CD14-positive monocyte (primary cell): Measurements from ENCODE around the gene PHC3. TPM values are rescaled to one million over a fixed set of nuclear protein-coding genes. Genes with fewer than 3 reads are reported as not detected.

Source experiments
- DNase-seq, 3 donors: peaks; one replicate each; pipeline ENCODE4 v3.0.0-alpha.2; 2011 to 2022
- H2AFZ ChIP-seq: 2 replicates; pipeline ENCODE4 v1.6.0; 2012; ENCODE audit warnings: mild to moderate bottlenecking, low read depth, low read length, inconsistent platforms; ENCODE audit not compliant: insufficient read depth, poor library complexity, severe bottlenecking
- H3K27ac ChIP-seq, 2 donors: 1 replicate in 1 of 2; 2 replicates in 1 of 2; pipeline ENCODE4 v1.5.1; 2012 to 2013; ENCODE audit warnings: low read length in 2 of 2, control low read depth in 1 of 2, inconsistent platforms in 1 of 2, low read depth in 1 of 2, mild to moderate bottlenecking in 1 of 2
- H3K27me3 ChIP-seq, 2 donors: one replicate each; pipeline versions ENCODE4 v1.6.0 to v1.6.1; 2011 to 2013; ENCODE audit warnings: low read length in 2 of 2; ENCODE audit not compliant: control insufficient read depth in 2 of 2, insufficient read depth in 2 of 2
- H3K36me3 ChIP-seq, 2 donors: replicated peaks in 1 of 2; 1 replicate in 1 of 2; 2 replicates in 1 of 2; pipeline versions ENCODE4 v1.5.1 to v1.6.1; 2012 to 2013; ENCODE audit warnings: low read length in 2 of 2, control low read depth in 1 of 2, inconsistent platforms in 1 of 2, mild to moderate bottlenecking in 1 of 2; ENCODE audit not compliant: insufficient read depth in 2 of 2, control insufficient read depth in 1 of 2
- H3K4me1 ChIP-seq, 2 donors: 1 replicate in 1 of 2; 2 replicates in 1 of 2; pipeline versions ENCODE4 v1.5.1 to v1.6.1; 2012 to 2013; ENCODE audit warnings: low read length in 2 of 2, control low read depth in 1 of 2, inconsistent platforms in 1 of 2, mild to moderate bottlenecking in 1 of 2, moderate library complexity in 1 of 2; ENCODE audit not compliant: insufficient read depth in 2 of 2, control insufficient read depth in 1 of 2
- H3K4me2 ChIP-seq: replicated peaks from 2 replicates; pipeline ENCODE3; 2012; ENCODE audit warnings: low read length, moderate library complexity, mild to moderate bottlenecking; ENCODE audit not compliant: poor library complexity, severe bottlenecking; ENCODE audit errors: extremely low read depth
- H3K4me3 ChIP-seq, 3 experiments: fragments of 200-600 bp in 1 of 3; sonication (generic) in 1 of 3; replicated peaks in 1 of 3; 1 replicate in 2 of 3; 2 replicates in 1 of 3; pipeline ENCODE4 v1.5.1; 2011 to 2013; ENCODE audit warnings: low read length in 3 of 3, mild to moderate bottlenecking in 3 of 3, control low read depth in 2 of 3, low read depth in 2 of 3, inconsistent platforms in 1 of 3, moderate library complexity in 1 of 3
- H3K79me2 ChIP-seq: 2 replicates; pipeline ENCODE4 v1.6.0; 2012; ENCODE audit warnings: mild to moderate bottlenecking, control low read depth, inconsistent platforms, low read length, moderate library complexity; ENCODE audit not compliant: insufficient read depth
- H3K9ac ChIP-seq: 2 replicates; pipeline ENCODE4 v1.6.0; 2017; ENCODE audit warnings: low read length, mild to moderate bottlenecking; ENCODE audit not compliant: insufficient read depth, poor library complexity, severe bottlenecking
- H3K9me3 ChIP-seq, 2 donors: replicated peaks in 1 of 2; 1 replicate in 1 of 2; 2 replicates in 1 of 2; pipeline versions ENCODE4 v1.5.1 to v1.6.1; 2012 to 2013; ENCODE audit warnings: low read length in 2 of 2, control low read depth in 1 of 2; ENCODE audit not compliant: control insufficient read depth in 1 of 2, insufficient read depth in 1 of 2
- H4K20me1 ChIP-seq: 2 replicates; pipeline ENCODE4 v1.6.0; 2012; ENCODE audit warnings: mild to moderate bottlenecking, low read length, control low read depth, moderate library complexity; ENCODE audit not compliant: insufficient read depth
- H3K27ac Mint-ChIP-seq, 7 donors: one replicate each; pipeline ENCODE4 v1.8.0; 2020; ENCODE audit warnings: mild to moderate bottlenecking in 7 of 7, mixed read lengths in 7 of 7, moderate library complexity in 6 of 7, inconsistent platforms in 2 of 7
- H3K27me3 Mint-ChIP-seq, 3 donors: one replicate each; pipeline ENCODE4 v1.8.0; 2021 to 2022; ENCODE audit warnings: low read depth in 3 of 3, mild to moderate bottlenecking in 3 of 3, mixed read lengths in 3 of 3, moderate library complexity in 3 of 3, inconsistent platforms in 1 of 3
- H3K36me3 Mint-ChIP-seq, 2 donors: one replicate each; pipeline ENCODE4 v1.8.0; 2020; ENCODE audit warnings: mixed read lengths in 2 of 2, inconsistent platforms in 1 of 2, mild to moderate bottlenecking in 1 of 2
- H3K4me1 Mint-ChIP-seq: one replicate; pipeline ENCODE4 v1.8.0; 2020; ENCODE audit warnings: mild to moderate bottlenecking, mixed read lengths
- H3K4me3 Mint-ChIP-seq, 2 donors: one replicate each; pipeline ENCODE4 v1.8.0; 2020; ENCODE audit warnings: mild to moderate bottlenecking in 2 of 2, mixed read lengths in 2 of 2, moderate library complexity in 1 of 2
- H3K9me3 Mint-ChIP-seq, 7 donors: one replicate each; pipeline ENCODE4 v1.8.0; 2020 to 2022; ENCODE audit warnings: mixed read lengths in 7 of 7, mild to moderate bottlenecking in 6 of 7, moderate library complexity in 6 of 7, inconsistent platforms in 2 of 7
- WGBS: methylation state at CpG from one replicate; pipeline ENCODE4 v1.1.5; 2013; ENCODE audit warnings: missing lambda C conversion rate; ENCODE audit not compliant: insufficient coverage; 5-methylcytosine and 5-hydroxymethylcytosine counted together
- intact Hi-C, 2 donors: fragments of 100-400 bp; cut with micrococcal nuclease; formaldehyde crosslinking; loops; one replicate each; pipeline versions ENCODE4 v1.15.0 to v1.15.1; 2023
- polyA plus RNA-seq, 3 donors: library from polyadenylated mRNA; depleted of rRNA in 1 of 3; unstranded in 2 of 3; stranded (reverse) in 1 of 3; fragments of 300-500 nt in 2 of 3; fragments of >200 nt in 1 of 3; fragmentation: Illumina TruSeq in 2 of 3; gene quantifications; 1 replicate in 2 of 3; 2 replicates in 1 of 3; pipeline ENCODE4 v1.2.3, GENCODE V29; 2012 to 2021
- TF ChIP-seq, protein P1 (sequence below): fragments of 200-600 bp; IDR thresholded peaks from one replicate; pipeline ENCODE4 v1.8.0; 2022; ENCODE audit warnings: antibody characterized with exemption, mild to moderate bottlenecking

Gene PHC3
- polyA plus RNA-seq, 3 donors = 7.5 to 26.1 (median 12.6) TPM

DNA sequence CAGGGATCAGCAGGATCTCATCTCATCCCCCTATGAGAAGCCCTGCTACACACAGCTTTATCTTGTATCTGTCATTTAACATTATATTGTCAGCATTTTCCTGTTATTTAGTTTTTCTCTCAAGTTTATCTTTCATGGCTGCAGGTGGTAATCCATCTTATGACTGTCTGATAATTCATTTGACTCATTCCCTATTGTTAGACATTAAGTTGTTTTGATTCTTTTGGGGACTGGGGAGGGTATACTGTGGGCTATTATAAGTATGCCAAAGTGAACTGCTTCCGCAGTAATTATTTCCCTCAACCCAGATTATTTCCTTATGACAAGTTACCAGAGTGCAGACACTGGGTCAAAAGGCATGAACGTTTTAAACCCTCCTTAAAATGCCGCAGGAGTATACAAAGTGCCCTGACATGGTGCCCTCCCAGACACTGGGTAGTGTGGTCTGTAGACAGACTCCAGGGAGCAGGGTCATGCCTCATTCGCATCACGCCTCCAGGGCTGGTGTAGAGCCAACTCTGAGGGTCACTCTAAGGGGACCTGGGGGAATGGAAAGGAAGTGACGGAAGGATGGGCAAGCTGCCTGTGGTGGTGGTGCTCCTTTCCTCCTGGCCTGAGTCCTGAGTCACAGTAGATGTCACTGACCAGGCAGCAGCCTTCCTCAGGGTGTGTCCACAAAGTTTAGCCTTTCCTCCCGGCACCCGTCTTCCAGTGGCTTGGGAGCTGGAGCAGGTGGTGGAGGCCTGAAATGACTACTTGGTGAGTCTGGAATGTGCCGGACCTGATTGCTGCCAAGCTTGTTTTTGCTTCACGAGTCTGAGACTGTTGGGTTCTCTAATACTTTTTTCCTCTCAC is 132.2 kb downstream of the PHC3 start:
- 85% methylated on average over 5 of the region's 10 CpGs for WGBS
- Histone ChIP-seq H3K9me3 (no peaks in the 10 kb centered on the region), H3K27me3 (no peaks in the 10 kb centered on the region), H3K4me1 (peaks cover 16% of the 10 kb centered on the region in 2 donors), H3K27ac (no peak overlapping the region), H3K79me2 (peaks cover 66% of the 10 kb centered on the region), H4K20me1 (no peaks in the 10 kb centered on the region), H2AFZ (no peak overlapping the region), H3K36me3 (no peaks in the 10 kb centered on the region), H3K4me2 (no peak overlapping the region), H3K9ac (no peak overlapping the region), H3K4me3 (no peak overlapping the region)
- peaks cover 11 to 15% of the 10 kb centered on the region in 2 donors for H3K36me3 Mint-ChIP-seq
- intact Hi-C loops = loop anchor here in 1 of 2 donors (10.0 kb wide), 2 partner anchors 55 to 185 kb away; partner anchors contain the start of gene LRRC31
- TF ChIP-seq, protein P1, sequence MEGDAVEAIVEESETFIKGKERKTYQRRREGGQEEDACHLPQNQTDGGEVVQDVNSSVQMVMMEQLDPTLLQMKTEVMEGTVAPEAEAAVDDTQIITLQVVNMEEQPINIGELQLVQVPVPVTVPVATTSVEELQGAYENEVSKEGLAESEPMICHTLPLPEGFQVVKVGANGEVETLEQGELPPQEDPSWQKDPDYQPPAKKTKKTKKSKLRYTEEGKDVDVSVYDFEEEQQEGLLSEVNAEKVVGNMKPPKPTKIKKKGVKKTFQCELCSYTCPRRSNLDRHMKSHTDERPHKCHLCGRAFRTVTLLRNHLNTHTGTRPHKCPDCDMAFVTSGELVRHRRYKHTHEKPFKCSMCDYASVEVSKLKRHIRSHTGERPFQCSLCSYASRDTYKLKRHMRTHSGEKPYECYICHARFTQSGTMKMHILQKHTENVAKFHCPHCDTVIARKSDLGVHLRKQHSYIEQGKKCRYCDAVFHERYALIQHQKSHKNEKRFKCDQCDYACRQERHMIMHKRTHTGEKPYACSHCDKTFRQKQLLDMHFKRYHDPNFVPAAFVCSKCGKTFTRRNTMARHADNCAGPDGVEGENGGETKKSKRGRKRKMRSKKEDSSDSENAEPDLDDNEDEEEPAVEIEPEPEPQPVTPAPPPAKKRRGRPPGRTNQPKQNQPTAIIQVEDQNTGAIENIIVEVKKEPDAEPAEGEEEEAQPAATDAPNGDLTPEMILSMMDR = no peak
- H3K4me3 Mint-ChIP-seq = no peak overlapping the region
- peaks cover 23% of the 10 kb centered on the region for H3K4me1 Mint-ChIP-seq
- H3K27me3 Mint-ChIP-seq = peaks cover 0 to 2% (median 0%) of the 10 kb centered on the region in 3 donors
- peak overlapping the region in 2 of 7 donors; percentile 10 to 75 for H3K27ac Mint-ChIP-seq
- DNase-seq = no peak
- H3K9me3 Mint-ChIP-seq = peaks cover 0 to 2% (median 0%) of the 10 kb centered on the region in 7 donors

DNA sequence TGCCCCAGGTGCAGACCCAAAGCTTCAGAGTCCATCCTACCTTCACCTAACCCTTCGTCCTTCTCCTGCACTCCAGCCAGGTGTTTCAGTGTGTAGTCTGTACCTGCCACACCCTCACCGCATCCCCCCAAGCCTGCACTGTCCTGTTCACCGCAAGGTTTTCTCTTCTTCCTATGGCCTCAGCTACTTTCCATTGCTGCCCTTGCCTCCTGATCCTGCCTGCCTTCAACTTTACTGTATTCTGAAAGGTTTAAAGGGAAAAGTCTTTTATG is 134.5 kb downstream of the PHC3 start:
- WGBS = 100% methylated on average over 1 of the region's 3 CpGs
- no peak overlapping the region for H3K27ac ChIP-seq
- intact Hi-C loops = loop anchor here in 1 of 2 donors (10.0 kb wide), 2 partner anchors 52 to 182 kb away; partner anchors contain the start of gene LRRC31
- H3K4me2 ChIP-seq = no peak overlapping the region
- H3K79me2 ChIP-seq = peaks cover 60% of the 10 kb centered on the region
- peaks cover 34% of the 10 kb centered on the region for H3K4me1 Mint-ChIP-seq
- no peaks in the 10 kb centered on the region for H3K9me3 ChIP-seq
- H3K36me3 Mint-ChIP-seq = peaks cover 8 to 14% of the 10 kb centered on the region in 2 donors
- TF ChIP-seq, protein P1 = no peak
- no peak for DNase-seq
- H3K9me3 Mint-ChIP-seq = no peaks in the 10 kb centered on the region
- no peak overlapping the region for H3K4me3 Mint-ChIP-seq
- peaks cover 0 to 3% (median 0%) of the 10 kb centered on the region in 3 donors for H3K27me3 Mint-ChIP-seq
- H3K9ac ChIP-seq = no peak overlapping the region
- no peaks in the 10 kb centered on the region for H3K27me3 ChIP-seq
- no peaks in the 10 kb centered on the region for H3K36me3 ChIP-seq
- peaks cover 26% of the 10 kb centered on the region in 2 donors for H3K4me1 ChIP-seq
- H3K4me3 ChIP-seq = no peak overlapping the region
- H4K20me1 ChIP-seq = no peaks in the 10 kb centered on the region
- no peak overlapping the region for H2AFZ ChIP-seq
- peak overlapping the region in 2 of 7 donors; percentile 17 to 29 for H3K27ac Mint-ChIP-seq
